ENCODE measurements around the gene NQO2.
"Not testable (repeated sequence)": the region's sequence is repeated elsewhere in the genome, so short reads cannot be mapped to it uniquely, and the experiment has no call there.

DNA sequence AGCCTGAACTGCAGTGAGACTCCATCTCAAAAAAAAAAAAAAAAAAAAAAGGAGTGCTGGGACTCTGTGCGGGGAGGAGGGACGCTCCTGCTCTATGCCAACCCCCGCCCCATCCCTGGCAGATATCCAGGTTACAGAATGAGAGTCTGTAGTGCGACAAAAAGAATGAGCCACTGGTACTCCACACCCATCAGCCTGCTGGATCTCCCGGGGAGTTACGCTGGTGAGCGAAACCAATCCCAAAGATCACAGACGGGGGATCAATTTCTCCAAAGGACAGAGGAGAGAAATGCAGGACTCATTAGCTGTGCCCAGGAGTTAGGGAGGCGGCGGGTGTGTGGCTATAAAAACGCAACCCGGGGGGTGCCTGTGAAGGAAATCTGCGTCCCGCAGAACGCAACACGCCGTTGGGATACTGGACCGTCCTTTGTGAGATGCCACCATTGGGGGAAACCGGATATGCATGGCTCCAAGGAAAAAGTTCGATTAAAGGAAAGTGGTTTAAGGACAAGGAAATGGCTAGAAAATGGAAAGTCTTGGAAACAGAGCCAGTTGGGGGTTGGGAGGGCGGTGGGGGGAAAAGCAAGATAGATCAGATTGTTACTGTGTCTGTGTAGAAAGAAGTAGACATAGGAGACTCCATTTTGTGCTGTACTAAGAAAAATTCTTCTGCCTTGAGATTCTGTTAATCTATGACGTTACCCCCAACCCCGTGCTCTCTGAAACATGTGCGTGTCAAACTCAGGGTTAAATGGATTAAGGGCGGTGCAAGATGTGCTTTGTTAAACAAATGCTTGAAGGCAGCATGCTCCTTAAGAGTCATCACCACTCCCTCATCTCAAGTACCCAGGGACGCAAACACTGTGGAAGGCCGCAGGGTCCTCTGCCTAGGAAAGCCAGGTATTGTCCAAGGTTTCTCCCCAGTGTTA is 54.8 kb downstream of the NQO2 start:
- TF ChIP-seq EZH2 (IDR thresholded peaks at IDR 0.05; ENCODE audit: borderline replicate concordance, low read depth, low read length, severe bottlenecking); CTCF (IDR thresholded peaks at IDR 0.05; ENCODE audit: borderline replicate concordance, extremely low read depth, low read length, poor library complexity, severe bottlenecking): not testable (repeated sequence)

Measured in DND-41 (cell line).